Right kidney (tissue), 1 donor: ENCODE data around the gene CCKAR.
A peak's percentile ranks its signal among the peaks of the same experiment; 100 is the strongest.

ENCODE experiments used
- DNase-seq: peaks from one replicate; pipeline ENCODE4 v3.0.0-alpha.2; 2016

Gene CCKAR

DNA sequence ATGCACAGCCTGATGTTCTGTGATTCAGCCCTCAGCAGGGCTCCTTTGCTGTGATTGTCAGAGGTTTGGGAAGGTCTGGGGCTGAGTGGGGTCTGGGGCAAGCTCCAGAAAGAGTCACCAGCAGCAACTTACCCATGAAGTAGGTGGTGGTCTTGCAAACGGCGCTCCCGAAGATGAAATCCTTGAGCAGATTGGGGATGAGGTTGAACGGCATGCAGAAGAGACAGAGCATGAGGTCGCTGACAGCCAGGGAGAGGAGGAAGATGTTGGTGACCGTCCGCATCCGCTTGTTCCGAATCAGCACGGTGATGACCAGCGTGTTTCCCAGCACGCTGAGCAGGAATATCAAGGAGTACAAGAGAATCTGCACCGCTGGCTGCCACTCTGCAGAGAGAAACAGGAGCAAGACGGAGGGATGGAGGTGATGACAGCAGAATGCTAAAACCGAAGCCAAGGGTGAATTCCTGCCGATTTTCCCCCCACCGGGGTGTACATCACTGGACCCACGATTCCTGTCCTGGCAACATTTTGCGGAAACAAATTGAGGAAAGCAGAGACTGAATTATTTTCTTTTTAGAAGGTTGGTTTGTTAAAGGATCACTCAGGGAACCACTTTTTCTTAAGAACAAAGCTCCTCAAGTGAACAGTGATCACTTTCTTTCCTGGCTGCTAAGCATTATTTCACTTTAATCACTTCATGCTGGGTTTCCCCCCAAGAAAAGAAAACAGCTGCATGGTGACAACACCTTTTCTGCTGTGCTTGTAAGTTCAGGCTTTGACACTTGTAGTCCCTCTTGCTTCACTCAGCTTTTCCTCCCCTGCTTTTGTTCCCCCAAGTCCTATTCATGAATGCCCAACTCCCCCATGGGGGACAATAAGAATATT is 941 bp downstream of the CCKAR start:
- DNase-seq: no peak

DNA sequence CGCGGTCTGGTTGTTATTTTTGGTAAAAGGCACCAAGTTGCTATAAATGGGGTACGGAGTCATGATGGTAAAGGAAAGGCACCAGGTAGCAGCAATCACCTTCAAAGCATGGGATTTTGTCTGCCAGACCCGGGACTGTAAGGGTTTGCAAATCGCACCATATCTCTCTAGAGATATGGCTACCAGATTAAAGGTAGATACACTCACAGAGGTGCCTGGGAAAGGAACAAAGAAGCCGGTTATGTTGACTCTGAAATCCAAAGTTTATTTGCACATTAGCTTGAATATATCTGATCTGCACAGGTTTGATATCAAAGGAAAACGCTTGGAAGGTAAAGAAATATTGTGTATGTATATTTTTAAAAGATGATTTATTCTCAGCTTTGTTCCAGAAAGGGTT is 4.6 kb downstream of the CCKAR start:
- DNase-seq: no peak

DNA sequence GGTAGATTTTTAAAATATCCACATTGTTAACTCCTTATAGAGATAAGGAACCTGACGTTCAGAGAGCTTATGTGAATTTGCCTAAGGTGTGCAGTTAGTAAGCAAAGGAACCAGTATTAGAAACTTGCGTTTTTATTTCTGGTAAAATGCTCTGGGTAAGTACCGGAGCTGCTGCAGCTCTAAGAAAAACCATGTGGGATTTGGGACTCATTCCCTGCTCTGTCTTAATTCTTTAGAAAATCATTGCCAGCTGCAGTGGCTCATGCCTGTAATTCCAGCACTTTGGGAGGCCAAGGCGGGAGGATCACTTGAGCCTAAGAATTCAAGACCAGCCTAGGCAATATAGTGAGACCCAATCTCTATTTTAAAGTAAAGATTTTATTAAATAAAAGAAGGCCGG is 5.8 kb downstream of the CCKAR start:
- no peak for DNase-seq

DNA sequence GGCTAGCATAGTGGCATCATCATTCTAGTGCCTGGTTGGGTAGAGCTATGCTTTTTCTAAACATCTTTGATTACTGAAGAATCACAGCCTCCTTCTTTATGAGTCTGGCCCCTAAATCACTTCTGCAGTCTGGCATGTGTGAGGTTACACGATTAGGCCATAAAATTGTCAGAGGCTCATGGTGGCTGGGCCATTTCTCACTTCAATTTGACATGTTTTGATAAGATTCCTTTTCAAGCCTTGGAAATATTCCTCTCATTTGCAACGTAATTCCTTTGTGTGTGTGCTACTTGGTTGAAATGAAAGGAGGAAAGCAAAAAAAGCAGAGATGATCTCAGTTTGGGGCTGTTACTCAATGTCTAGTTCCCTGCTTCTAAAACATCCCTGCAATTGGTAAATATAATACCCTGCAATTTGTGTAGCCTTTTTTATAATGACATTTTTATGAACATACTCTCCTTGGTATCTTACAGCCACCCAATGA is 6.2 kb downstream of the CCKAR start:
- no peak for DNase-seq

DNA sequence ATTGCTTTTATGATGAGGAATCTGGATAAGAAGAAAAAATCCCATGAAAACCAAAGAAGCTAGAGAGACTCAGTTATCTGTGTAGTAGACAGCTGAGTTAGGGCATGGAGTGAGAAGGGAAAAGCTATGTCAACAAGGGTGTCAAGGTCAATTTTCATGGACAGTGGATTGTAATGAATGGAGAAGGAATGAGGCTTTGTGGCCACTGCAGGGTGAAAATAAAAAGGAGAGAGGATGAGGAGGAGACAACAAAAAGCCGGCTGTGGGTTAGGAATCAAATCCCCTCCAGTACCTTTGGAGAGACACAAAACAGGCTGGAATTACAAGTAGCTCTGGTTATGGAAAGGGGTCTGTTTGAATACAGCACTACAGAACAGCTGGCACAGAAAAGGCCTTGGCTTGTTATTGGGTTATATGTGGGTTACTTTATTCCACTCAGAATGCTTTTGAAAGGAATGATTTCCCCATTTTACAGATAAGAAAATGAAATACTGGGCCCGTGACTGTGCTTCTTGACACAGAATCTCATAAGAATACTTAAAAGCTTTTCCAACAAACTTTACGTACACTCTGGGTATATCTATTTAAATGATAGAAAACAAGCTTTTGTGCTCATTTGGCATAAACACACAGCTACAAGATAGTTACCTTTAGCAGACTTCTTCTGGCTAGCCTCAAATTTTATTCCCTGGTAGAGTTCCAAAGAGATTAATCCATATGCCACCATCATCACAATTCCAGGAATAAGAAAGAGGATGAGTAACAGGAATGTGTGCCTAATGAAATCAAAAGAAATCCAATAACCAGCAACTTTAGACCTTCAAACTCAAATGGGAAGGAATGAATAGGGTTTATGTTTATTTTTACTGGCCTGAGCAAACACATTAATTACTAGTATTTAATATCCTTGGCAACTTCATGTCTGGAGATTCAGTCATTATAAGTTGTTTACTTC is 7.5 kb downstream of the CCKAR start:
- DNase-seq: no peak

DNA sequence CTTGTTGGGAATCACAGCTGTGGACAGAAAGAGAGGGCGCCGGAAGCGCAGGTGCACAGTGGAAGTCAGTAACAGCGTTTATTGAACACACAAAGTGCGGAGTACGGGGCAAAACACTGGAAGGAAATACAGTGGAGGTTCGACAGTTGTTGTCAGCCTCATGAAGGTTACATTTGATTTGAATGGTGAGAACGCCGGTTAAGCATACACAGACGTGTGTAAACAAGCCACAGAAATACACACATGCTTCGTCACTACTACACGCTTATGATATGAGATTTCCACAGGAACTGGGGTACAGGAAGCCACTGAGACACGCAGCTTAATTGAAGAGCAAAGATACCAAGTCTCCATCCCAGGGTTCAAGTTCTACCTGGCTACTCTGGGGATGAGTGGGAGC is 12.0 kb downstream of the CCKAR start:
- no peak for DNase-seq

DNA sequence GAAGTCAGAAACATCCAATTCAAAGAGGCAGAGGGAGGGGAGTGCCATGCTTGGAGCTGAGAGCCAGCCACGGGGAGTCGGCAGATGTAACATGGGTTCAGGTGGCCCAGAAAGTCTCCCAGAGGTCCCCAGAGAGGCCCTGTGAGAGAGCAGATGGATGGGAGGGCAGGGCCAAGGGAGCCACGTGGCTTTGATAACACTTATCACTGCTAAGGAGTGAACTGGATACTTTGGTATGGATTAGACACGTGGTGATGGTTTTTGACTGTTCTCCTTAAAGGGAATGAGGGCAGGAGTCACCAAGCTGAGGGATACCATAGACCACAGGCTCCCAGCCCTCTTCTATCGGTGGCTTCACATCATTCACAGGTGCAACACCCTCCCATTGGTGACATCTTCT is 13.7 kb downstream of the CCKAR start:
- DNase-seq: no peak

DNA sequence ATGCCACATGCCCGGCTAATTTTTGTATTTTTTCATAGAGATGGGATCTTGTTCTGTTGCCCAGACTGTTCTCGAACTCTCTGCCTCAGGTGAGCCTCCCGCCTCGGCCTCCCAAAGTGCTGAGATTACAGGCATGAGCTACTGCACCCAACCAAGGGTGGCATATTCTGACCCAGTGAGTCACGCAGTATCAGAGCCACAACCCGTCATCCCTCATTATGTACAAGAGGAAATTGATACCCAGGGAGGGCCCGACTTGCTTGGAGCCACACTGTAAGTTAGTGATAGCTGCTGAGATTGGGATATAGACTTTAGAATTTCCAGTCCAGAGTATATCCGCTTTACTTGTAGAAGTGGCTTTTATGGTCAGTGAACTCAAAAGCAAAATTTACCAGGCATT is 14.6 kb downstream of the CCKAR start:
- no peak for DNase-seq

DNA sequence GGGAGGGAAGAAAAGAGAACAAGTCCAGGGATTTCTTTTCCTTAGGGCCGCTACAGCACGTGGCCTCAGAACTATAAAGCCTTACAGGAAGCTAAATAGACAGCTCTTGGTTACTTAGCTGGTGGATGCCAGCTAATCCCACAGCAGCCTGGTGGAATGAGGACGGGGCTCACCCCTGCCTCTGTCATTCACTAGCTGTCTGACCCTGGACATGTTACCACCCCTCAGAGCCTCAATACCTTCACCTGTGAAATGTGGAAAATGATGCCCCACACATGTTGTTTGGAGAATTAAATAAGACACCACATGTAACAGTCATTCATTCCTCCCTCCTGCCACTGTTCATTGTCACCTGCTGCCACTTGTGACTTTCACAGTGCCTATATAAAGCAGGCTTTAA is 15.7 kb downstream of the CCKAR start:
- no peak for DNase-seq

DNA sequence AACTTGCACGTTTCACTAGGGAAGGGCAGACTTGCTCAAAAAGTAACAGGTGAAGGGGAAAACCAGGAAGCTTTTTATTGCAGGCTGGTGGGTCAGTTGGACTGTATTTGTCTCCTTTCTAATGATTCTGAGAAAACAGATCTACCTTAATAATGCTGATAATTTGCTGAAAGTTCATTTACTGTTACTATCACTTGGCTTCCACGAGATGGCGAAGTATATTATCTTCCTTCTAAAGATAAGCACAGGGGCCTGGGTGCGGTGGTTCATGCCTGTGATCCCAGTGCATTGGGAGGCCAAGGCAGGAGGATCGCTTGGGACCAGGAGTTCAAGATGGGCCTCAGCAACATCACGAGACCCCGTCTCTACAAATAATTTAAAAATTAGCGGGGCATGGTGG is 16.4 kb downstream of the CCKAR start:
- DNase-seq: no peak

DNA sequence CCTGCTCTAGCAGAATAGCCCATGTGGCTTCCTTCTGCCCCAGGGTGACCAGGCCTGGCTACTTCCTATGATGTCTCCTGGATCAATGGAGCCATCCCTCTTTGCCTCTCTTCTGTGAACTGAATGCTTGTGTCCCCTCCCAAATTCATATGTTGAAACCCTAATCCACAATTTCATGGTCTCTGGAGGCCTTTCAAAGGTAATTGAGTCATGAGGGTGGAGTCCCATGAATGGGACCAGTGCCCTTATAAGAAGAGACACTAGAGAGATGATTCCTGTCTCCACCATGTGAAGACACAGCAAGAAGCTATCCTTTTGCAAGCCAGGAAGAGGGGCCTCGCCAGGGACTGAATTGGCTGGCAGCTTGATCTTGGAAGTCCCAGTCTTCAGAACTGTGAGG is 18.4 kb downstream of the CCKAR start:
- DNase-seq: no peak

DNA sequence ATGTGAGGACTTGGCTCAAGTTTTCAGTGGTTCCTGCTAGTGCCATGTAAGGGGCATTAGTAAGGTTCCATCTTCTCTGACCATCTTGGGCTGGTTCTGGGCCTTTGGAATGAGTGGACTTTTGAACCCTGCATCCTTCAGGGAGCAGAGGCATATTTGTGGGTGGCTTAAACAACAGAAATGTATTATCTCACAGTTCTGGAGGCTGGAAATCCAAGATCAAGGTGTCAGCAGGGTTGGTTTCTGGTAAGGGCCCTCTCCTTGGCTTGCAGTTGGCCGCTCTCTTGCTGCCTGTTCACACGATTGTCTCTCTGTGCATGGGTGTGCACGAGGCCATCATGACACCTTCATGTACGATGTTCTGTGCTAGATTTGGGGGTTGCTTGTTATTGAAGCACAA is 21.3 kb downstream of the CCKAR start:
- DNase-seq: no peak

DNA sequence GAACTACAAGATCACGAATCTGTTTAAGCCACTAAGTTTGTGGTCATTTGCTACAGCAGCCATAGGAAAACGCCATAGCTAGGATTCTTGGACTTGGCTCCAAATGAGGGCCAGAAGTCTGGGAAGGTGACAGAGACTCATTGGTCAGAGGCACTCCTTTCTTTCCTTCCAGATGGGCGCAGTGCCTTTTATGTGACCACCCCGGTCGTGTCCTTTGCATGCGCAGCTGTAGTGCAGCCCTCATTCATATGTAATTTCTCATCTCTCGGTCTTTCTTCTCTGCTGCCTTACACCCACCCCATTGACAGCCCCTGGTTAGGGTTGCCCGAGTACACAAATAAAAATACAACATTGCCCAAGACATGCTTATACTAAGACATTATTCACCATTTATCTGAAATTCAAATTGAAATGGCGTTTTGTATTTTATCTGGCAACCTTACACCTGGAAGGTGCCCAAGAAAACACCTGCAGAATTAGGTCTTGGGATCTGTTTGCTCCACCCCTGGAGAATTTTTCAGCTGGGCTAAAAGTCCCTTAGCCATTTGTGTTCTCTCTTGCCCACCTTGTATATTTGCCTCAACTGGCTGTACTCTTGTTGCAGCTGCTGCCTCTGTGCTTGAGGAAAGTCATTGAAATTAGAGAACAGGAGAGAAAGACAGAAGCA is 21.9 kb downstream of the CCKAR start:
- no peak for DNase-seq

DNA sequence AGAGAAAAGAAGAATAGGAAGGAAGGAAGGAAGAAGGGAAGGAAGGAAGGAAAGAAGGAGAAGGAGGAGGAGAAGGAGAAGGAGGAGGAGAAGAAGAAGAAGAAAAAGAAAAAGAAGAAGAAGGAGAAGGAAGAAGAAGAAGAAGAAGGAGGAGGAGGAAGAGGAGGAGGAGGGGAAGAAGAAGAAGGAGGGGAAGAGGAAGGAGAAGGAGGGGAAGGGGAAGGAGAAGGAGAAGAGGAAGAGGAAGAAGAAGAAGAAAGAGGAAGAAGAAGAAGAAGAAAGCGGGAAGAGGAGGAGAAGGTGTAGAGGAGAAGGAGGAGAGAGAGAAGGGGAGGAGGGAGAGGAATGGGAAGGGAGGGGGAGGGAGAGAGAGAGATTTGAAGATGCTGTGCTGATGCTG is 22.6 kb downstream of the CCKAR start:
- no peak for DNase-seq

DNA sequence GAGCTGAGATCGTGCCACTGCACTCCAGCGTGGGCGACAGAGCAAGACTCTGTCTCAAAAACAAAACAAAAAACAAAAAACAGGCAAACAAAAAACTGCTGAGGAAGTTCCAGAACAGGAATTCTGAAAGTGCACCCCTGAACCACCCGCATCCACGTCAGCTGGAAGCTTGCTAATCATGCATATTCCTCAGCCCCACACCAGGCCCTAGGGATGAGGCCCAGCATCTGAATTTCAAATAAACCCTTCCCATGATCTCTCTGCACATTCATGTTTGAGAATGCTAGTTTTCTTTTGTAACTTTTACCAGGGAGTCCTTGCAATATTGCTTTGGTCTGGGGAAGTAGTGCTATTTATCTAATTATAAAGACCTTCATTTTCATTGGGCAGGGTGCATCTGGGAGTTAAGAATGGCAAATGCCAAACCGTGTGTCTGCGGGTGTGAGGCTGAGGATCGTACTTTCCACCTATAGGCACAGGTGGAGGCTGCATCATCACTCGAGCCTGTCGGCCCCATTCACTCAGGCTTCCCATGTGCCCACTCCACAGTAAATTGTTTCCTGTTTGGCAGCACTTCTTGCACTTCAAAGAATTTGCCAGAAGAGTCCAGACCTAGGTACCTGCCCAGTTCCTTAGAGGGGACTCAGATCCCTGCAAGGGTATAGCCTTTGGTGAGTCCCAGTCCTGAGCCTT is 23.6 kb downstream of the CCKAR start:
- DNase-seq: no peak

DNA sequence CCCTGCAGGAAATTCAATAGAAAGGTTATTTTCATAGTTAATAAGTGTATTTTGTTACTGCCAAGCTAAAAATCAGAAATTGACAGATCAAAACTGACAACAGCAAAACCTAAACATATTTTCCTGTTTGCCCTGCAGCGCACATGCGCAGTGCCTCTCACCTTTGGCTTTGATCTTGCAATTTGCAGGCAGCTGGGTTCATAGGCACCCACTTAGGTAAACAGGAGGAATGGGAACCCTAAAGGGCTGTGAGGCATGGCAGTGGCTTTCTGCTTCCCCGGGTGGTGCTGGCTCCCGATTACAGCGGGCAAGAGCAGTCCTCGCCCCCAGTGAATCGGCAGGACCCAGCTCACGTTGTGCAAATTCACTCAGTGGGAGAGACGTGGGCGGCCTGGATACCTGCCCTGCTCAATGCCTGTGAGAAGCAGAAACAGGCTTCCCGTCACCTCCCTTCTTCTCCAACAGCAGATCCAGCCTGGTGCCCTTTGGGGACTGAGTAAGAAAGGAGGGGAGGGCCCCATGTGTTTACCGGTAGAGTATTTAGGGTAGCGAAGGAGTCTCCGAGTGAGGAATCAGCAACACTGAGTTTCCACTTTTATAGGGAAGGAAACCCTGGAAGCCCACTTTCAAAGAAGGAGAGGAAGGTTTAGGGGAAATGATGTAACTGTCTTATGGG is 25.7 kb downstream of the CCKAR start:
- DNase-seq: no peak

DNA sequence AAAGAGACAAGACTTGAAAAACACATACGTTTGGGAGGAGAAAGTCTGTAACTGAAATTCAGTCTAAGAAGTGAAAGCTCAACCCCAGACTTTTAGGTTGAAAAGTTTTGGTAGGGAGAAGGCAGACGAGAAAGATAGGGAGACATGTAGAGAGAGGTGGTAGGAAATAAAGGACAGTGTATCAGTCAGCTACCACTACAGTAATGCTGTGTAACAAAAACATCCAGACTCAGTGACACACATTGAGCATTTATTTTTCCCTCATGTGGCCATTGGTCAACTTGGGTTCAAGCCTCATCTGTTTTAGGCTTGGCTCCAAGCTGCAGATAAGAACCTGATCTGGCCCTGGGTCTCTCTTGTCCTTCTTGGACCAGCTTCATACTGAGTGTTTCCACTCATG is 26.9 kb downstream of the CCKAR start:
- no peak for DNase-seq

DNA sequence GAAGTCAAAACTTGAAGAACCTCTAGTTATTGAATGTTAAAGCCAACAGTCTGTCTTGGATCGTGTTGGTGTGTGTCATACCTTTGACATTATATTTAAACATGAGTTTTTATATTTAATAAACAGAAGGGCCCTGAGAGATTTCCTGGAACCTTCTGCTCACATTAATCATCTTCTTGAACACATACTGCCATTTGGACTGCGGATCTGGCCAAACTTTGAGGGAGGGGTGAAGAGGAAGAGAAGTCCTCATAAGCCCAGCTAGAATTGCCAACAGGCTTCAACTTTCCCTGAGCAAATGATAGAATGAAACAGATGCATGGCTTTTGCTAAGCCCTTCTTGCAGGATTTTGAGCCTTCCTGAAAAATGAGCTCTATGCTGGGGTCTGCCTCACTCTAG is 27.4 kb downstream of the CCKAR start:
- DNase-seq: no peak

DNA sequence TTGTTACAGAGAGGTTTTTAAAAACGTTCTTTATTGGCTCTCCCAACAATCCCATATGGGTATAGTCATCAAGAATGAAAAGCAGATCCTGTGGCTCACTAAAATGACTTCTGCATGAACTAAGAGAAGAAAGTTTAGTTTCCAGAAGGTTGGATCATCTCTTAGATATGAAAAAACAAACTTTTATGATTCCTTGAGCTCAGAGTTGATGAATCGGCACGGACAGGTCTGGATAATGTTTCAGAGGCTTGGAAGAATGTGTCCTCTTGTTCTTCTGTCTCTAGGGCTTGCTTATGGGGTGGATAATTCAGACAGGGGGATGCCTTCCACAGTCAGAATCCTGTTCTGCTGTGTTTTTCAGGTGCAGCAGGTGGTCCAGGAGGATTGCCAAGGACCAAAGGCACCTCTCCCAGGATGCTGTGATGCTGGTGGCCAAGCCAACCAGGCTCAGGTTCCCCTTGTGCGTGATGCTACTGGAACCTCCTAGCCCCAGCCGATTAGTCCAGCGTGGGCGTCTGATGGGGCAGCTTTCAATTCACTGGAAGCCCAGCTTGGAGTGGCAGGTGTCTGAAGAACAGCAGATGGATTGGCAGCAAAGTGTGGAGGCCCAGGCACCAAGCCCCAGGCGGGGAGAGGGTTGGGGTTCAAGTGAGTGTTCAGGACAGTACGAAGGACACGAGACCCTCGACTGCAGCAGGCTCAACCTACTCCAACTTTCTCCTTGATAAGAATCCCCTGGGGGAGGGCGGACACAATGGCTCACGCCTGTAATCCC is 30.3 kb downstream of the CCKAR start:
- DNase-seq: no peak

DNA sequence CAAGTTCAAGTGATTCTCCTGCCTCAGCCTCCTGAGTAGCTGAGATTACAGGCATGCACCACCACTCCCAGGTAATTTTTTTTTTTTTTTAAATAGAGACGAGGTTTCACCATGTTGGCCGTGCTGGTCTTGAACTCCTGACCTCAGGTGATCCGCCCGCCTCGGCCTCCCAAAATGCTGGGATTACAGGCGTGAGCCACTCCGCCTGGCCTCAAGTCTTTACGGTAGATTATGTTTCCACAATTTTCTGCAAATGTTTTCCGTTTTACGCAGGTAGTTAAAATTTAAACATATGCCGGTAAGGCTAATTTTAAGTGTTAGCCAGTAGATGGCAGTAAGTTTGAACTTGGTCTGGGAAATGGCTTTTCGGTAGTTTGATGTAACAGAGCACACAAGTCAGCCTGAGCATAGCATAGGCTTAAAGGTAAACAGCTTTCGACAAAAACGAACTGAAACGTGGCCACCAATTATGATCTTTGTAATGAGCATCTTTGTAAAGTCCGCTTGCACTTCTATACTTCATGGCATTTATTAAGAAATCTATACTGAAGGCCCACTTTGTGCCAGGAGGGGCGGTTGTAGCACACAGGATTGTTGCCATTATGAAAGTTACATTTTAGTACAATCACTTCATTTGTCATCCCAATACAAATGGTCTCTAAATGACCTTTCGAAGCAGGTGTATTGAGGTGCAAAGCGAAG is 31.1 kb downstream of the CCKAR start:
- DNase-seq: peak; percentile 34
